DND-41 (cell line): ENCODE data around the gene ADAMTS12.

Experiments used
- ATAC-seq: fragments of 200-7000 bp; cut with Tn5 transposase; 3 replicates; pipeline ENCODE4 v1.9.1; 2021; ENCODE audit warnings: low read depth; ENCODE audit not compliant: insufficient read depth
- DNase-seq: peaks from one replicate; pipeline ENCODE4 v3.0.0-alpha.2; 2020
- H2AFZ ChIP-seq: 2 replicates; pipeline ENCODE4 v1.6.0; 2012; ENCODE audit warnings: low read depth, low read length
- H3K27ac ChIP-seq: 2 replicates; pipeline ENCODE4 v1.5.1; 2012; ENCODE audit warnings: low read length, inconsistent platforms
- H3K27me3 ChIP-seq: fragments of 200-600 bp; sonication (generic); 2 replicates; pipeline ENCODE4 v1.6.0; 2012; ENCODE audit warnings: low read length, mild to moderate bottlenecking, inconsistent platforms; ENCODE audit not compliant: insufficient read depth, poor library complexity
- H3K36me3 ChIP-seq: 2 replicates; pipeline ENCODE4 v1.5.1; 2012; ENCODE audit warnings: low read length, inconsistent platforms; ENCODE audit not compliant: insufficient read depth
- H3K4me1 ChIP-seq: 2 replicates; pipeline ENCODE4 v1.5.1; 2012; ENCODE audit warnings: mild to moderate bottlenecking, low read length; ENCODE audit not compliant: insufficient read depth
- H3K4me2 ChIP-seq: 2 replicates; pipeline ENCODE4 v1.6.0; 2012; ENCODE audit warnings: mild to moderate bottlenecking, moderate library complexity, low read length, inconsistent platforms; ENCODE audit not compliant: insufficient read depth
- H3K4me3 ChIP-seq, 2 experiments: fragments of 200-600 bp in 1 of 2; shearing (Covaris generic) in 1 of 2; 2 replicates each; pipeline ENCODE4 v1.5.1; 2012 to 2016; ENCODE audit warnings: inconsistent platforms in 2 of 2, low read length in 2 of 2, mild to moderate bottlenecking in 2 of 2, low read depth in 1 of 2, moderate library complexity in 1 of 2
- H3K79me2 ChIP-seq: 2 replicates; pipeline ENCODE4 v1.6.0; 2012; ENCODE audit warnings: low read length, inconsistent platforms; ENCODE audit not compliant: insufficient read depth
- H3K9ac ChIP-seq: 2 replicates; pipeline ENCODE4 v1.6.0; 2012; ENCODE audit warnings: low read depth, mild to moderate bottlenecking, inconsistent platforms, low read length, moderate library complexity
- H3K9me3 ChIP-seq: 2 replicates; pipeline ENCODE4 v1.5.1; 2012; ENCODE audit warnings: low read length, moderate library complexity, mild to moderate bottlenecking, inconsistent platforms; ENCODE audit not compliant: insufficient read depth, severe bottlenecking
- H4K20me1 ChIP-seq: 2 replicates; pipeline ENCODE4 v1.6.0; 2012; ENCODE audit warnings: low read length; ENCODE audit not compliant: insufficient read depth
- EZH2 ChIP-seq: IDR thresholded peaks from 3 replicates; pipeline ENCODE4 v1.6.1; 2012; ENCODE audit warnings: borderline replicate concordance, low read depth, mild to moderate bottlenecking, moderate library complexity, low read length, inconsistent platforms; ENCODE audit not compliant: severe bottlenecking
- TF ChIP-seq, protein P1 (sequence below): IDR thresholded peaks from 2 replicates; pipeline ENCODE4 v1.5.1; 2012; ENCODE audit warnings: borderline replicate concordance, low read length, moderate library complexity, mild to moderate bottlenecking; ENCODE audit not compliant: poor library complexity, severe bottlenecking; ENCODE audit errors: extremely low read depth

The ADAMTS12 gene

DNA sequence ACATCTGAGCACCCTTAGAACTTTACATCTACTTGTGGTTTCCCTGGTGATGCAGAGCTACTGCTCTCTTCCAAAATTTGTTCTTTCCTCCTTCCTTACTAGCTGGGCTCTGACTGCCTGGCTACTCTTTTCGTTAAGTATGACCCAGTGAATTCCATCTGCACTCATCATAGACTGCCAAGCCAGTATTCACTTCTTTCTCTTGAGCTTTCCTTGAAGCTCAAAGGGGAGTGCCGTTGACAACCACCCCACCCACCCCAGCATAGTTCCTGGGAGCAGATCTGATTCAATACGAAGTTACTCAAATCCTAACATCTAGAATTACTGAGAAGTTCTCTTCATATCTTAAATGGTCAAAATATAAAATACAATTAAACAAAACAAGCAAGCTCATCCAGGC lies 190.5 kb downstream of the ADAMTS12 start:
- no peak overlapping the region for H3K9ac ChIP-seq
- no peaks in the 10 kb centered on the region for H3K36me3 ChIP-seq
- H3K27me3 ChIP-seq: no peaks in the 10 kb centered on the region
- H2AFZ ChIP-seq: no peak overlapping the region
- no peak for TF ChIP-seq EZH2
- TF ChIP-seq, protein P1, sequence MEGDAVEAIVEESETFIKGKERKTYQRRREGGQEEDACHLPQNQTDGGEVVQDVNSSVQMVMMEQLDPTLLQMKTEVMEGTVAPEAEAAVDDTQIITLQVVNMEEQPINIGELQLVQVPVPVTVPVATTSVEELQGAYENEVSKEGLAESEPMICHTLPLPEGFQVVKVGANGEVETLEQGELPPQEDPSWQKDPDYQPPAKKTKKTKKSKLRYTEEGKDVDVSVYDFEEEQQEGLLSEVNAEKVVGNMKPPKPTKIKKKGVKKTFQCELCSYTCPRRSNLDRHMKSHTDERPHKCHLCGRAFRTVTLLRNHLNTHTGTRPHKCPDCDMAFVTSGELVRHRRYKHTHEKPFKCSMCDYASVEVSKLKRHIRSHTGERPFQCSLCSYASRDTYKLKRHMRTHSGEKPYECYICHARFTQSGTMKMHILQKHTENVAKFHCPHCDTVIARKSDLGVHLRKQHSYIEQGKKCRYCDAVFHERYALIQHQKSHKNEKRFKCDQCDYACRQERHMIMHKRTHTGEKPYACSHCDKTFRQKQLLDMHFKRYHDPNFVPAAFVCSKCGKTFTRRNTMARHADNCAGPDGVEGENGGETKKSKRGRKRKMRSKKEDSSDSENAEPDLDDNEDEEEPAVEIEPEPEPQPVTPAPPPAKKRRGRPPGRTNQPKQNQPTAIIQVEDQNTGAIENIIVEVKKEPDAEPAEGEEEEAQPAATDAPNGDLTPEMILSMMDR: no peak
- no peaks in the 10 kb centered on the region for H4K20me1 ChIP-seq
- ATAC-seq: no peak
- DNase-seq: no peak
- H3K4me3 ChIP-seq: no peak overlapping the region
- H3K4me2 ChIP-seq: no peak overlapping the region
- H3K4me1 ChIP-seq: no peaks in the 10 kb centered on the region
- no peaks in the 10 kb centered on the region for H3K79me2 ChIP-seq
- no peak overlapping the region for H3K27ac ChIP-seq
- no peaks in the 10 kb centered on the region for H3K9me3 ChIP-seq

DNA sequence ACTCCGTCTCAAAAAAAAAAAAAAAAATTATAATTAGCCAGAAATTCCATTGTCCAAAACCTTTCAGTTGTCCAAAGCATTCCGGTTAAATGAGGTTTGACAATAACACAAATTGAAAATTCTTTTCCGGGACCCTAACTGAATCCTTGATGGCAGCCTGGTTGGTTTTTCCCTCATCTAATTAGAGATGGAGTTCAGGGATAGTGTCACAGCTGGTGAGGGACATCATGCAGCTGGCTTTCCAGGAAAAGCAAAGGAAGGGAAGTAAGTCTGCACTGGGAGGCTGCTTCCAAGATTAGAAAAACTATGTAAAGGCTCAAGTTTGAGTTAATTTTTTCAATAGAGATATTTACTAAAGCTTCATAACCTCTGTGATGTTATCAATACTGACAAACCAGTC lies 195.4 kb downstream of the ADAMTS12 start:
- no peaks in the 10 kb centered on the region for H3K4me1 ChIP-seq
- TF ChIP-seq, protein P1: no peak
- no peak for TF ChIP-seq EZH2
- no peak overlapping the region for H2AFZ ChIP-seq
- H3K4me2 ChIP-seq: no peak overlapping the region
- no peak overlapping the region for H3K4me3 ChIP-seq
- no peaks in the 10 kb centered on the region for H4K20me1 ChIP-seq
- no peaks in the 10 kb centered on the region for H3K27me3 ChIP-seq
- ATAC-seq (no peak), DNase-seq (no peak)
- H3K79me2 ChIP-seq: no peaks in the 10 kb centered on the region
- no peak overlapping the region for H3K27ac ChIP-seq
- H3K36me3 ChIP-seq: no peaks in the 10 kb centered on the region
- H3K9me3 ChIP-seq: no peaks in the 10 kb centered on the region
- no peak overlapping the region for H3K9ac ChIP-seq

DNA sequence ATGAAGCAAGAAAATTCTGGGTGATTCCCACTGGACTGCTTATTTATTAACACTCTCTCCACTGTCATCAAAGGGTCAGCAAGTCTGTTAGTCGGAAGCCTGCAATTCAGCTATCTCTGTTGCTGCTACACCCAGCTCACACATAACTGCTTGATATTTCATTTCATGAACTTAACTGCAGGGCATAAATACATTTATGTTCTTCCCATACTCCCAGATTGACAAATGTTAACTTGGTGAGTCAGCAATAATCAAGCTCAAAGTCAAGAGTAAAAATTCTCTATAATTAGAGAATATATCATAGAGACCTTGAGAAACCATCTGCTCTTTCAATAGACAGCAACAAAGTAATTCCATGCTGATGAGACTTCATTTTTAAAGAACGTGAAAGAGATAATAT lies 198.8 kb downstream of the ADAMTS12 start:
- no peaks in the 10 kb centered on the region for H3K79me2 ChIP-seq
- no peak for DNase-seq
- H3K36me3 ChIP-seq: no peaks in the 10 kb centered on the region
- no peaks in the 10 kb centered on the region for H4K20me1 ChIP-seq
- H3K4me2 ChIP-seq: no peak overlapping the region
- H3K27ac ChIP-seq: no peak overlapping the region
- H3K4me3 ChIP-seq: no peak overlapping the region
- H2AFZ ChIP-seq: no peak overlapping the region
- H3K9ac ChIP-seq: no peak overlapping the region
- H3K4me1 ChIP-seq: no peaks in the 10 kb centered on the region
- ATAC-seq: no peak
- TF ChIP-seq EZH2: no peak
- no peaks in the 10 kb centered on the region for H3K9me3 ChIP-seq
- no peaks in the 10 kb centered on the region for H3K27me3 ChIP-seq

DNA sequence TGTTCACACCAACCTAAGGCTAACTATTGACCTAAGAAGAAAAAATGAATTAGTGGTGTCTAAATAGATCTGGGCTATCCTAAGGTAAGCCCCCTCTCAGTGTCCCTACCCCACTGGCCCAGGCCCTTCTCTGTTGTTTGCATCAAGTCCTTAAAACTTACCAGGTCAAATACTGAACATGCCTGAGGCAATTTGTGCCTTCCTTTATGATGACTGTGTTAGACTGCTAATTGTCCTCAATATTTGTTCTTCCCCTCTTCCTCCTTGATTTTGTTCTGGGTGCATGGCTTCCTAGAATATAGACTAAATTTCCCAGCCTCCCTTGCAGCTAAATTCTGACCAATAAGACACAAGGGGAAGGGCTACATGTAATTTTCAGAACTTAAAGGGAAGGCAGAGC lies 199.9 kb downstream of the ADAMTS12 start:
- no peaks in the 10 kb centered on the region for H3K36me3 ChIP-seq
- no peak overlapping the region for H3K4me3 ChIP-seq
- H3K4me1 ChIP-seq: no peaks in the 10 kb centered on the region
- H3K9ac ChIP-seq: no peak overlapping the region
- TF ChIP-seq, protein P1: no peak
- TF ChIP-seq EZH2: no peak
- H3K9me3 ChIP-seq: no peaks in the 10 kb centered on the region
- H3K27me3 ChIP-seq: no peaks in the 10 kb centered on the region
- H3K27ac ChIP-seq: no peak overlapping the region
- H3K79me2 ChIP-seq: no peaks in the 10 kb centered on the region
- H4K20me1 ChIP-seq: no peaks in the 10 kb centered on the region
- ATAC-seq (no peak), DNase-seq (no peak)
- no peak overlapping the region for H2AFZ ChIP-seq
- H3K4me2 ChIP-seq: no peak overlapping the region
